ENCODE measurements around the gene PRMT7.

Gene PRMT7

DNA sequence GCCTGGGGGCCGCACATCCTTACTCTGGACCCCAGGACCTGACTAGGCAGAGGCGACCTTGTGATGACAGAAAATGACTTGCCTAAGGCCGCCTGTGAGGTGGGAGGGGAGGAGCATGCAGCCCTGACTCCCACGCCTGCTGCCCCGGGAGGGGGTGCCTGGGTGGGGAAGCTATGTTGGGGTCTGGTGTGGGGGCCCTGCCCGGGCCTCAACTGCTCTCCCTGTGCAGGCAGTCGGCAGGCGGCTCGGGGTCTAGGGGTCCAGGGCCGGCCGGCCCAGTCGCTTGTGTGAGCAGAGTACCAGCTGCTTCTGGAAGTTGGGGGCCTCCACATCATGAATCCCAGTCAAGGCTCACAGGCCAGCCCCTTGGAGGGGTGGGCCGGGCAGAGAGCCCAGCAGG is 48.1 kb downstream of the PRMT7 start:
- H3K4me2 ChIP-seq (ENCODE audit: low read depth, low read length, poor library complexity, severe bottlenecking): peak overlapping the region; percentile 52
- no peaks in the 10 kb centered on the region for H4K20me1 ChIP-seq (ENCODE audit: insufficient read depth, low read length, poor library complexity, severe bottlenecking)
- peak overlapping the region; percentile 70 for H3K9ac ChIP-seq (ENCODE audit: low read depth, low read length, poor library complexity, severe bottlenecking)
- H3K4me3 ChIP-seq (ENCODE audit: low read length, poor library complexity, severe bottlenecking): no peak overlapping the region
- peaks cover 12% of the 10 kb centered on the region; the same call in 1 of the 2 replicates for H3K36me3 ChIP-seq (ENCODE audit: insufficient read depth, low read length)
- H3K9me3 ChIP-seq (ENCODE audit: insufficient read depth, low read depth, low read length): no peaks in the 10 kb centered on the region
- TF ChIP-seq EZH2phosphoT487 (IDR thresholded peaks at IDR 0.05; ENCODE audit: borderline replicate concordance): no peak
- TF ChIP-seq, protein P1, sequence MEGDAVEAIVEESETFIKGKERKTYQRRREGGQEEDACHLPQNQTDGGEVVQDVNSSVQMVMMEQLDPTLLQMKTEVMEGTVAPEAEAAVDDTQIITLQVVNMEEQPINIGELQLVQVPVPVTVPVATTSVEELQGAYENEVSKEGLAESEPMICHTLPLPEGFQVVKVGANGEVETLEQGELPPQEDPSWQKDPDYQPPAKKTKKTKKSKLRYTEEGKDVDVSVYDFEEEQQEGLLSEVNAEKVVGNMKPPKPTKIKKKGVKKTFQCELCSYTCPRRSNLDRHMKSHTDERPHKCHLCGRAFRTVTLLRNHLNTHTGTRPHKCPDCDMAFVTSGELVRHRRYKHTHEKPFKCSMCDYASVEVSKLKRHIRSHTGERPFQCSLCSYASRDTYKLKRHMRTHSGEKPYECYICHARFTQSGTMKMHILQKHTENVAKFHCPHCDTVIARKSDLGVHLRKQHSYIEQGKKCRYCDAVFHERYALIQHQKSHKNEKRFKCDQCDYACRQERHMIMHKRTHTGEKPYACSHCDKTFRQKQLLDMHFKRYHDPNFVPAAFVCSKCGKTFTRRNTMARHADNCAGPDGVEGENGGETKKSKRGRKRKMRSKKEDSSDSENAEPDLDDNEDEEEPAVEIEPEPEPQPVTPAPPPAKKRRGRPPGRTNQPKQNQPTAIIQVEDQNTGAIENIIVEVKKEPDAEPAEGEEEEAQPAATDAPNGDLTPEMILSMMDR (conservative IDR thresholded peaks at IDR 0.05; ENCODE audit: low read length): no peak
- H3K27me3 ChIP-seq (ENCODE audit: insufficient read depth, low read length, poor library complexity, severe bottlenecking): no peaks in the 10 kb centered on the region
- H3F3A ChIP-seq (ENCODE audit: low read depth): no peaks in the 10 kb centered on the region; the same call in 1 of the 2 replicates
- H3K9me2 ChIP-seq (replicated peaks; ENCODE audit: low read depth, low read length): no peaks in the 10 kb centered on the region
- H2AFZ ChIP-seq (ENCODE audit: low read length): no peak overlapping the region
- H3K4me1 ChIP-seq (ENCODE audit: insufficient read depth, low read length, poor library complexity, severe bottlenecking): peaks cover 85% of the 10 kb centered on the region
- no peaks in the 10 kb centered on the region for H3K79me2 ChIP-seq (ENCODE audit: insufficient read depth, low read length)

- H3K4me2 ChIP-seq (ENCODE audit: low read depth, low read length, poor library complexity, severe bottlenecking): no peak overlapping the region
- no peak for TF ChIP-seq EZH2phosphoT487 (IDR thresholded peaks at IDR 0.05; ENCODE audit: borderline replicate concordance)
- TF ChIP-seq, protein P1 (conservative IDR thresholded peaks at IDR 0.05; ENCODE audit: low read length): no peak
- no peaks in the 10 kb centered on the region for H3K9me2 ChIP-seq (replicated peaks; ENCODE audit: low read depth, low read length)
- no peaks in the 10 kb centered on the region for H4K20me1 ChIP-seq (ENCODE audit: insufficient read depth, low read length, poor library complexity, severe bottlenecking)
- peaks cover 91% of the 10 kb centered on the region for H3K4me1 ChIP-seq (ENCODE audit: insufficient read depth, low read length, poor library complexity, severe bottlenecking)
- H3K27me3 ChIP-seq (ENCODE audit: insufficient read depth, low read length, poor library complexity, severe bottlenecking): no peaks in the 10 kb centered on the region
- H3K79me2 ChIP-seq (ENCODE audit: insufficient read depth, low read length): no peaks in the 10 kb centered on the region
- no peak overlapping the region for H2AFZ ChIP-seq (ENCODE audit: low read length)
- H3K4me3 ChIP-seq (ENCODE audit: low read length, poor library complexity, severe bottlenecking): no peak overlapping the region
- peak overlapping the region; percentile 70 for H3K9ac ChIP-seq (ENCODE audit: low read depth, low read length, poor library complexity, severe bottlenecking)
- peaks cover 10% of the 10 kb centered on the region; the same call in 1 of the 2 replicates for H3K36me3 ChIP-seq (ENCODE audit: insufficient read depth, low read length)
- no peaks in the 10 kb centered on the region for H3K9me3 ChIP-seq (ENCODE audit: insufficient read depth, low read depth, low read length)
- no peaks in the 10 kb centered on the region; the same call in 1 of the 2 replicates for H3F3A ChIP-seq (ENCODE audit: low read depth)
Measured at GRCh38 chr16:68359398-68360191, 48.8 kb downstream of the PRMT7 start.

DNA sequence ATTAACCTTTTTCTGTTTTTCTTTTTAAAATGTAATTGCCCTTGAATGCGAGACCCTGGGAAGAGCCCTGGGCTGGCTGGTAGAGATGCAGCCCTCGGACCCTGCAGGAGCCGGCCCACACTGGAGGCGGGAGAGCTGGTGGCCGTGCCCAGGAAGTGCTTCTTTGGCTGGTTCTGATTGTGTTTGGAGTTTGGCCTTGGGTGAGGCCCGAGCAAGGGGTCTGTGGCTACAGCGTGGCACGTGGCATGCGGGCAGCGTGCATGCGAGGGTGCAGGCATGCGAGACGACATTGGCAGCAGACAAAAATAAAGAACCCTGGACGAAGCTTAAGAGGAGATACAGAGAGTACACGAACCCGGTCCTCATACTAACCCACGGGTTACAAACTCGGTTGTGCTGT is 49.7 kb downstream of the PRMT7 start:
- Histone ChIP-seq H3K27me3 (ENCODE audit: insufficient read depth, low read length, poor library complexity, severe bottlenecking) (no peaks in the 10 kb centered on the region), H2AFZ (ENCODE audit: low read length) (no peak overlapping the region)

More for the DNA sequence above, 49.7 kb downstream of the PRMT7 start:
- Histone ChIP-seq H3F3A (ENCODE audit: low read depth) (no peaks in the 10 kb centered on the region; the same call in 1 of the 2 replicates), H3K79me2 (ENCODE audit: insufficient read depth, low read length) (no peaks in the 10 kb centered on the region), H3K36me3 (ENCODE audit: insufficient read depth, low read length) (peaks cover 6% of the 10 kb centered on the region; the same call in 1 of the 2 replicates), H3K4me3 (ENCODE audit: low read length, poor library complexity, severe bottlenecking) (no peak overlapping the region), H3K9ac (ENCODE audit: low read depth, low read length, poor library complexity, severe bottlenecking) (no peak overlapping the region), H3K9me2 (replicated peaks; ENCODE audit: low read depth, low read length) (no peaks in the 10 kb centered on the region), H3K4me2 (ENCODE audit: low read depth, low read length, poor library complexity, severe bottlenecking) (no peak overlapping the region), H4K20me1 (ENCODE audit: insufficient read depth, low read length, poor library complexity, severe bottlenecking) (no peaks in the 10 kb centered on the region), H3K4me1 (ENCODE audit: insufficient read depth, low read length, poor library complexity, severe bottlenecking) (peaks cover 92% of the 10 kb centered on the region), H3K9me3 (ENCODE audit: insufficient read depth, low read depth, low read length) (no peaks in the 10 kb centered on the region)
- no peak for TF ChIP-seq EZH2phosphoT487 (IDR thresholded peaks at IDR 0.05; ENCODE audit: borderline replicate concordance)
- TF ChIP-seq, protein P1 (conservative IDR thresholded peaks at IDR 0.05; ENCODE audit: low read length): no peak
